Measurements from ENCODE around the gene C2orf49. TPM values are rescaled to one million over a fixed set of nuclear protein-coding genes. Genes with fewer than 3 reads are reported as not detected.
A peak's percentile ranks its signal among the peaks of the same experiment; 100 is the strongest.

Gene C2orf49
- total RNA-seq, 1 donor from 2014 or later, result 12.2 TPM

GRCh38 chr2:105383432-105384166 is 46.3 kb downstream of the C2orf49 start:
- Histone ChIP-seq H3K9me3 (no peaks in the 10 kb centered on the region), H3K27me3 (no peaks in the 10 kb centered on the region), H3K4me1 (peaks cover 0 to 26% of the 10 kb centered on the region in 2 donors), H3K36me3 (peaks cover 15 to 22% of the 10 kb centered on the region in 2 donors), H3K4me3 (no peak overlapping the region), H3K27ac (peak overlapping the region; percentile 22 to 29)
- intact Hi-C loops (cut with DNase I), result no loop called here
- no peak for TF ChIP-seq CTCF (IDR thresholded peaks at IDR 0.05)
- no peak for DNase-seq (ENCODE audit: low spot score in 2 of 2)

GRCh38 chr2:105384216-105384615 is 46.9 kb downstream of the C2orf49 start:
- H3K4me1 ChIP-seq, result peaks cover 0 to 31% of the 10 kb centered on the region in 2 donors
- H3K27me3 ChIP-seq, result no peaks in the 10 kb centered on the region
- peak overlapping the region; percentile 22 to 29 for H3K27ac ChIP-seq
- peaks cover 15 to 22% of the 10 kb centered on the region in 2 donors for H3K36me3 ChIP-seq
- no peak for DNase-seq (ENCODE audit: low spot score in 2 of 2)
- intact Hi-C loops (cut with DNase I), result no loop called here
- H3K9me3 ChIP-seq, result no peaks in the 10 kb centered on the region
- TF ChIP-seq CTCF (IDR thresholded peaks at IDR 0.05), result no peak
- H3K4me3 ChIP-seq, result no peak overlapping the region

GRCh38 chr2:105384861-105385260 is 47.5 kb downstream of the C2orf49 start:
- Histone ChIP-seq H3K4me1 (peaks cover 0 to 31% of the 10 kb centered on the region in 2 donors), H3K9me3 (no peaks in the 10 kb centered on the region)
- no peak for DNase-seq (ENCODE audit: low spot score in 2 of 2)

GRCh38 chr2:105385731-105386540 is 48.6 kb downstream of the C2orf49 start:
- no peak for DNase-seq (ENCODE audit: low spot score in 2 of 2)

More at GRCh38 chr2:105384861-105385260, 47.5 kb downstream of the C2orf49 start:
- peaks cover 15 to 22% of the 10 kb centered on the region in 2 donors for H3K36me3 ChIP-seq
- intact Hi-C loops (cut with DNase I), result no loop called here
- TF ChIP-seq CTCF (IDR thresholded peaks at IDR 0.05), result no peak
- no peak overlapping the region for H3K27ac ChIP-seq
- no peaks in the 10 kb centered on the region for H3K27me3 ChIP-seq
- no peak overlapping the region for H3K4me3 ChIP-seq

GRCh38 chr2:105387225-105387624 is 49.9 kb downstream of the C2orf49 start:
- Histone ChIP-seq H3K27me3 (no peaks in the 10 kb centered on the region), H3K9me3 (no peaks in the 10 kb centered on the region), H3K27ac (no peak overlapping the region), H3K4me1 (peaks cover 0 to 23% of the 10 kb centered on the region in 2 donors), H3K36me3 (peaks cover 15 to 22% of the 10 kb centered on the region in 2 donors), H3K4me3 (no peak overlapping the region)
- intact Hi-C loops (cut with DNase I), result no loop called here
- TF ChIP-seq CTCF (IDR thresholded peaks at IDR 0.05), result no peak
- no peak for DNase-seq (ENCODE audit: low spot score in 2 of 2)

More at GRCh38 chr2:105385731-105386540, 48.6 kb downstream of the C2orf49 start:
- intact Hi-C loops (cut with DNase I), result no loop called here
- Histone ChIP-seq H3K27me3 (no peaks in the 10 kb centered on the region), H3K36me3 (peaks cover 15 to 22% of the 10 kb centered on the region in 2 donors), H3K4me3 (no peak overlapping the region), H3K4me1 (peaks cover 0 to 28% of the 10 kb centered on the region in 2 donors), H3K27ac (no peak overlapping the region), H3K9me3 (no peaks in the 10 kb centered on the region)
- TF ChIP-seq CTCF (IDR thresholded peaks at IDR 0.05), result no peak

Measured in ascending aorta (tissue), 2 donors.